ENCODE data around the gene SLC6A5.

Gene SLC6A5

DNA sequence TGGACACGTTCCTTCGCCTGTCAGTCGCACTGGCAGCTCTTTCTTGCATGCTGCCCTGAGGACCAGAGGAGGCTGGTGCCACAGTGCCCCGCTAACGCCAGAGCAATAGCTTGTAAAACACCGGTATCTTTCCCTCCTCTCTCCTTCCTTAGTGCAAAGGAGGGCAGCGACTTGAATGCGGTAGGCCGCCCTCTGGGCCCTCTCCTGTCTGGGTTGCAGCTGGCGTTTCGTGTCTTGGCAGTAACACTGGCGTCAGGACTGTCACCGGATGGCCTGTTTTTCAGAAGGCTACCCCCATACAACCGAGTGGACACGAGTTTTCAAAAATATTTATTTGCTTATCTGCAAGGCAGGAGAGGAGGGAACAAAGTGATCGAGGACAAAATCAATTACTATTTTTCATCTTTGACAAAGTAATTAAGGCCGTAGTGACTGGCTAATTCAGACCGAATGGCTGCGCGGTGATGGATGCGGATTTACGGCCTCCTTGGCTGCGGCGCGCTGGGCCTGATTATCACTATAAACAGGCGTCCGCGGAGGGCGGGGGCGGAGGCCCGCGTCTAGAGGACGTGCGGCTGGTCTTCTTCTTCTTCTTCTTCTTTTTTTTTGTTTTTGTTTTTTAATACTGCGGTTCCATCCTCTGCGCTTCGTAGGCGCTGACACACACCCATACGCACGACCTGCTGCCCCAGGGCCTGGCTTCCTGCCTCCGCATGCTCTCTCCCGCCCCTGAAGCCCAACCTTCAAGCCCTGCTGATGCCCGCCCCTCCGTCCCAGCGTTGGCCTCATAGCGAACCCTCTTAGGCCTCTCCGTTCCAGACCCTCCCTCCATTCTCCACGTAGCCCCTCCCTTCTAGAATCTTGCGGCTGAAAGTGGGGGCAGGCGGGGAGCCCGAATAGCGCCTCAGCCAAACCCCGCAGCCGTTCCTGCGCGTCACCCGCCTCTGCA lies 2.9 kb upstream of the SLC6A5 start:
- DNase-seq (ENCODE audit: low read depth in 2 of 3, low spot score in 2 of 3) = no peak

DNA sequence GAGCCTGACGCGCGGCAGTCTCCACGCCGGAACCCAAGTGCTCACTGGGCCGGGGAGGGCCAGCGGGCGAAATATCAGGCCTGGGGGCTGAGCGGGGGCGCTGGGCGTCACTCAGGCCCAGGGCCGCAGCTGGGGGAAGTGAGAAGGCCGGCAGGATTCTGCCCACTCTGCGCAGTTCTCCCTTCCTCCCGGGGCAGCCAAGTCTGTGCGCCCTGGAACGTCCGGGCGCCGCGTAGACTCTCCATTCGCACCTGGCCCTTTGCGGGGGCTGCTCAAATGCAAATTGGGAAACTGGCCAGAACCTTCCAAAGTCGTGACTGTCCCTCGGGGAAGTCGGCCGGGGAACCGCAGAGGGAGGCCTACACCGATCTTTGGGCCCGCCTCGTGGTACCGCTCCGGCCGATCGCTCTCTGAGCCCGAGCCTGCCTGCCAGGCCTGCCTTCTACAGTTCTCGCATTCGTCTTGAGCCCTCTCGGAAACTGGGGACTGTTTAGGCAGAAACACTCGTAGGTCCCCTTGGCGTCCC lies 2.2 kb upstream of the SLC6A5 start:
- no peak for DNase-seq (ENCODE audit: low read depth in 2 of 3, low spot score in 2 of 3)

DNA sequence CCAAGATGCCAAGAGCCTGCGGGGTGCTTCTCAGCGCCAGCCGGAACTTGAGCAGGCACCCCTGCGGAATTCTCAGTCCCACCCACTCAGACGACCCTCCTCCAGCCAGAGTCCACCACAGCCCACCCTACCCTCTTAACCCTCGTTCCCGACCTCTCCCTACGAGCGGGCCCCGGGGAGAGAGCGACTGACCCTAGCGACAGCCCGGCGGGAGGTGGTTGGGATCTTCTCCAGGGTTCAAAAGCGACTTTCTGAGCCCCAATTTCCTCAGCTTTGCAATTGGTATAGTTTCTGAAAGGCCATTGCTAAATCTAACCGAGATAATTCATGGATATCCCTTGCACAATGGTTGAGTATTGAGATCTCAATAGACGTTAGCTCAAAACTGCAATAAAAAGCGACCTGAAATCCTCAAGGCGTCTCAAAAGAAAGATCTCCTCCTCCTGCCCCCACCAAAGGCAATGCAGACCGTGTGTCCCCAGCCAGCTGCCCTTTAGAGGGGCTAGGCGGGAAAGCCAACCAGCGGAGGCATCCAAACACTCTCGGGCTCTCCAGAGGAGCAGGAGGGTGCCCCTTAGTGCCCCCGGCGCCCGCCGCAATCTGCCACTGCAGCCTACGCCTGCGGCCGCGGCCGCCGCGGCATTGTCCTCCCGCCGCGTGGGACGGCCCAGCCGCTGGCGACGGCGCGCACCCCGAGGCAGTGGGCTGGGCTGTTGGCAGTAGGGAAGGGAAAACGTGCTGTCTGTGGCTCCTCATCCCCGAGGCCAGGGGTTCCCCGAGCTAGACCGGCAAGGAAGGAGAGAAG lies 1.5 kb upstream of the SLC6A5 start:
- DNase-seq (ENCODE audit: low read depth in 2 of 3, low spot score in 2 of 3) = no peak

DNA sequence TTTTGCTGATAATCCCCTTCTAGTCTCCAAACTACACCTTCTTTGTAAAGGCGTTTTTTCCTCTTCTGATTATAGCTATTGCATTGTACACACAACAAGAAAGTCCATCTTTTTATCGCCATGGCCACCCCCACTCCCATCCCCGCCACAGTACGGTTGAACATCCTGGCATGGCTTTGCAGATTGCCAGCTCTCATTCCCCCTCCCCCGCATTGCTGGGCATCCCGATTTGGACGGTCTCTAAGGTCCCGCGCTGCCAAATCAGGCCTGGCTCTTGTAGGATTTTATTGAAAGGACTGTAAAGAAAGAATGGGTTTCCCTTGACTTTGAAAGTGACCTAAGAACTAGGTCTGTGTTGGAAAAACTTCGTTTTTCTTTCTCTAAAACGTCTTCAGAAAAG lies 916 bp upstream of the SLC6A5 start:
- no peak for DNase-seq (ENCODE audit: low read depth in 2 of 3, low spot score in 2 of 3)

DNA sequence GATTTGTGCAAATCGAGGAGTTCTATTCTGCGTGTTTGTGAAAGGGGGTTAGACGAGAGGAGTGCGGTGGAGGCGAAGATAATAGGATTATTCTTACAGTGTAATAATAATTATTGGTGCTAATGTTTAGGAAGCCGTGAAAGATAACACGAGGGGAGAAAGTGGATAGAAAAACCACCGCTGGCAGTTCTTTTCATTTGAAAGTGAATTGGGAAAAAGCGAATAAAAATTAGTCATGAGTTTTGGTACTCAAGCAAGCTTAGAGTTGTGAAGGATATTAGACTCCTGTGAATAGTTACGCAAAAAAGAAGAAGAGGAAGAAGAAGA lies 575 bp downstream of the SLC6A5 start:
- DNase-seq (ENCODE audit: low read depth in 2 of 3, low spot score in 2 of 3) = no peak

DNA sequence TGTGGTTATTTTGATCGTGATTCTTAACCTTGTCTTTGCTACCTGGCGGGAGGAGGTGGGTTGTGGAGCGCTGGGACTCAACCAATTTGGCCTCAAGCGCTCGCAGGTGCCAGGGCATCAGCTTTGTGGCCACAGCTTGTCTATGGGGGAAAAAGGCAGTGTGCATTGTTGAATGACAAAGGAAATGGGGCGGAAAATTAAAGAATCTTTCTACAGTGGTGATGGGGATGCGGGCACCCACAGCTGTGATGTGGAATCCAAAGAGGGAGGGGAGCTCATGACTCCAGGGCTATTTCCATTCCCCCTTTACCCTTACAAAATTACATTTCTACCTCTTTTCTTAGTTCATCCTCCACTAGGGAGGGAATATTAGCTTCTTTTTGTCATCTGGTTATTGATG lies 1.1 kb downstream of the SLC6A5 start:
- DNase-seq (ENCODE audit: low read depth in 2 of 3, low spot score in 2 of 3) = no peak

DNA sequence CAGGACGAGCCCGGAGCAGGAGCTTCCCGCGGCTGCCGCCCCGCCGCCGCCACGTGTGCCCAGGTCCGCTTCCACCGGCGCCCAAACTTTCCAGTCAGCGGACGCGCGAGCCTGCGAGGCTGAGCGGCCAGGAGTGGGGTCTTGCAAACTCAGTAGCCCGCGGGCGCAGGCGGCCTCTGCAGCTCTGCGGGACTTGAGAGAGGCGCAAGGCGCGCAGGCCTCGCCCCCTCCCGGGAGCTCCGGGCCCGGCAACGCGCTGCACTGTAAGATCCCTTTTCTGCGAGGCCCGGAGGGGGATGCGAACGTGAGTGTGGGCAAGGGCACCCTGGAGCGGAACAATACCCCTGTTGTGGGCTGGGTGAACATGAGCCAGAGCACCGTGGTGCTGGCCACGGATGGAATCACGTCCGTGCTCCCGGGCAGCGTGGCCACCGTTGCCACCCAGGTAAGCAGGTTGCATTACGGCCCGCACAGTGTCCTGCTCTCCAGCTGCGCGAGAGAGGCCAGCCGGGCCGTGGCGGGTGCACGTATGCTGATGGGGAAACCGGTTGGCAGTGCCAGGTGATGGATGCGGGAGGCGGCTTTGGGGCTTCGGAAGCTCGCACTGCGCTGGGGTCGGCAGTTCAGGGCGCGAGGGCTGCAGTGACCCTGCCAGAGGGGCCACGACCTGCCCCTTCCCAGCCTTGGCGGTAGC lies 2.0 kb downstream of the SLC6A5 start:
- no peak for DNase-seq (ENCODE audit: low read depth in 2 of 3, low spot score in 2 of 3)

DNA sequence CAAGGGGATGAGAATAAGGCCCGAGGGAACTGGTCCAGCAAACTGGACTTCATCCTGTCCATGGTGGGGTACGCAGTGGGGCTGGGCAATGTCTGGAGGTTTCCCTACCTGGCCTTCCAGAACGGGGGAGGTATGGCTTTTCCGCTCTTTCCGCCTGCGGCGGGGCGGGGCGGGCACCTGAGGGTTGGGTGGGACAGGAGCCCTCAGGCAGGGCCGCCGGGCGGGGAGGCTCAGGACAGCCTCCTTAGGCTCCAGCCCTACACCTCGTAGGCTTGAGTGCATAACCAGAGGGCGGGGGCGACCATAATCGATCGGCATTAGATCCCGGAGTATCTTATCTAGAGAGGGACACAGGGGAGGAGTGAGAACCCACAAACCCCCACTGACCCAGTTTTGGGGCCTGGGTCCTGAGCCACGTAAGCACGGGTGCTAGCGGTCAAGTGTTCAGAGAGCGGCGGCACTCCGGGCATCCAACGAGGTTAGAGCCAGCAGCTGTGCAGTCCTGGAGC lies 4.9 kb downstream of the SLC6A5 start:
- DNase-seq (ENCODE audit: low read depth in 2 of 3, low spot score in 2 of 3) = no peak

DNA sequence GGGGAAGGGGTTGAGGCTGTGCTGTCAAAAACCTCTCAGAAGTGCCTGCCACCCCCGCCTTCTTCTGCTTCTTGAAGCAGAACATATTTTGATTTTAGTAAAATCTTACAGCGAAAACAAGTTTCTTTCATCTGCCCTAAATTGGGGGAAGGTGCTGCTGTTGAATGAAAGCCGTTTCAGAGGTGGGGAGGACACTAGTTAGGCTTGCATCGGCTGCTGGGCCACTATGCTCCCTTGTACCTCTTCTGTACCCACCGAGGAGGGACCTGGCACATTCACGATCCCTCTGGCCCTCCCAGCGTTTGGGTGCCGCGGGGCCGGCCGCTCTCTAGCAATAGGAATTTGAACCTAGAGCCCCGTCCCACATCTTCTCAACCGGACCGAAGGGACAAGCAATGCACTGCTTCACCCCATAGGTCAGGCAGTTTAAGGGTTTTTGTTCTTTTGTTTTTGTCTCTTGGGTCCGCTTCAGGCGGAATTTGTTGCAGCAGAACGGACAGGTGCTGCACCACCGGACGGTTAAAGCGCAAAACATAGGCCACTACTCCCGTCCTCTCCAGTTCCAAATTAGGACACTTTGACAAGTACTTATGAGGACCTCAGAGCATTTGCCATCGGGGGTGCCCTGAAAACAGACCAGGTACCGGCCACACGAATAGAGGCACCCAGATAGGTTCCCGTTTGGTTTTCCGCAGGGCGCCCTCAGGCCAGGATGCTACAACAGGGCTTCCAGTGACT lies 5.6 kb downstream of the SLC6A5 start:
- no peak for DNase-seq (ENCODE audit: low read depth in 2 of 3, low spot score in 2 of 3)

DNA sequence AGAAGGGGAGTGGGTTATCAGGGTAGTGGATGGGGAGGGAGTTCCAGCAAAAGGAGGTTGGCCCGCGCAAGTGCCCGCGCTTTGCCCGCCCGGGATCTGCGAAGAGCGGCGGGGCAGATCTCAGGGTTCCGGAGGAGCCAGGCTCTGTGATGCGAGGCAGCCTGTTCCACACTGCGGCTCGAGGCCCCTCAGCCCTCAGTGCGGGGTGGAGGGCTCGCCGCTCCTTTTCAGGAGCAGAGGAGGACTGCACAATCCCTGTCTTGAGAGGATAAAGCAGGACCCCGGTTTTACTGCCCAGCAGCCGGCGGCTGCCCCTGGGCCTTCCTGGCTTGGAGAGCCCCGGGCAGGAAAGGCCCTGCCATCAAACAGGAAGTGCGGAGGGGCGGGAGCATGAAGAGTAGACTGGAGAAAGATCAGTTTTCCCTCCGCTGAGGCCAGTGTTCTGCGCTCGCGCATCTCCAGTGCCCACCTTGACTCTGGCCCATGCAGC lies 6.2 kb downstream of the SLC6A5 start:
- DNase-seq (ENCODE audit: low read depth in 2 of 3, low spot score in 2 of 3) = no peak

DNA sequence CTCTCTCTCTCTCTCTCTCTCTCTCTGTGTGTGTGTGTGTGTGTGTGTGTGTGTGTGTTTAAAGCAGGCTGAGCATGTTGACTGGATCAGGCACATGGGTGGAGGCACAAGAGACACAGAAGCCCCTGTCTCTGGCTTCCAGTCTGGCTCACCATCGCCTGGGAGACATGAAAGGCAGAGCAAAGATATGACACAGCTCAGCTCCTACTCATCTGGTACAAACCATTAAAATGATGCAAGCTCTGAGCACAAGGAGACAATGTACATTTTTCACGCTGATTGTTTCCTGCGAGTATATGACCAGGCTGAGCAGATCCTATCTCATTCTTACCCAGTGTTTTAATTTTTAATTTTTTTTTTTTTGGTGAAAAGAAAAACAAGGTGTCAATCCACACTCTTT lies 9.5 kb downstream of the SLC6A5 start:
- no peak for DNase-seq (ENCODE audit: low read depth in 2 of 3, low spot score in 2 of 3)

DNA sequence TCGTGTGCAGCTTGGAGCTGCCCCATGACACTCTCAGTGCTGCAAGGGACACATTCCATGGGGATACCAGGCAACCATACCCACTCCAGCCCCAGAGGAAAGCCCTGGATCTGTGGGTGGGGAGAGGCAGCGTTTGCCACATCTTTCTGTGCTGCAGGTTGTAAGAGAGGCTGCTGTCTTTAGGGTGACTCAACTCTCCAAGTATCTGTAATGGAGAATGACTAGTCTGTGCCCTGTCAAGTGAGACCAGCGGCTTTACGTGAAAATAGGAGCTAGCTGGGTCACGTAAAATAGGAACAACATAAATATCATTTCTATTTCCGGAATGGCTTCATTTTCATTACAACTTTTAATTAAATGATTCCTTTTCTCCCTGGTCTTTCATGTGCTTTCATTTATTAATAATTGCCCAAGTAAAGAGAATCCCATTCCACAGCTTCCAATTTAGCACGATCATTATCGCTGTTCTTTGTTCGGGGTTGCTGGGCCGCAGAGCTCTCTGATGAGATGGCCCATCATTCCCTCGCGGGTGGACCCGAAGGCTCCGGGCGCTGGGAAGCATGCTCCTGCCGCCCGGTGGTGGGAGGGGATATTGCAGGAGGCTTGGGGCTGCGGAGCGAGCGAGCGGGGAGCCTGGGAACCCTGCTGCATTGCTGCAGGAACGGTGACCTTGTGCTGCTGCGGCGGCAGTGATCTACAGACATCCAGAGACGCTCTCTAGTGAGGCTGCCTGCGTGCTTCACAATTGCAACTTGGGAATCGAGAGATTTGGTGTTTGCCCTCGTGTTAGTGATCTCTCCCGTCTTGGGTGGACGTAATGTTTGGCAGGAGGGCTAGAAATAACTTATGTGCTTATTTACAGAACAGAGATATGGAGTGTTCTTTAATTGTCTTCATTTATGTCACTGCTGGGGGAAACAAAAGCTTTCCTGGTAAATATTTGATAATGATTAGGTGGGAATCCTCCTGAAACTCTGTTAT lies 10.6 kb downstream of the SLC6A5 start:
- DNase-seq (ENCODE audit: low read depth in 2 of 3, low spot score in 2 of 3) = peak; percentile 32 to 52 (median 45)

DNA sequence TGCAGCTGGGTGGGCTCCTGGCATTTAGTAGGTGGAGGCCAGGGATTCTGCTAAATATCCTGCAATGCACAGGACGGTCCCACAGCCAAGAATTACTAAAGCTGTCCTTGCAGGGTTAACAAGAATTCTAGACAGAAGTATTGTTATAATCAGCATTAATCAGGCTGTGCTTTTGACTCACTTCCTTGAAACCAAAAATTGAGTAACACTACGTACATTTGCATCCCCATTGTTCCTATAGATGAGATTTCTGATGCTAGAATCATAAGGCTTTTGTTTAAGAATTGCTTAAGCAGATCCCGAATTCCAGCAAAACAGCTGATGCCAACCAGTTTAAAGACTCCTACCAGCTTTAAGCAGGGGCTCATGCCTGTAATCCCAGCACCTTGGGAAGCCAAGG lies 11.4 kb downstream of the SLC6A5 start:
- no peak for DNase-seq (ENCODE audit: low read depth in 2 of 3, low spot score in 2 of 3)

DNA sequence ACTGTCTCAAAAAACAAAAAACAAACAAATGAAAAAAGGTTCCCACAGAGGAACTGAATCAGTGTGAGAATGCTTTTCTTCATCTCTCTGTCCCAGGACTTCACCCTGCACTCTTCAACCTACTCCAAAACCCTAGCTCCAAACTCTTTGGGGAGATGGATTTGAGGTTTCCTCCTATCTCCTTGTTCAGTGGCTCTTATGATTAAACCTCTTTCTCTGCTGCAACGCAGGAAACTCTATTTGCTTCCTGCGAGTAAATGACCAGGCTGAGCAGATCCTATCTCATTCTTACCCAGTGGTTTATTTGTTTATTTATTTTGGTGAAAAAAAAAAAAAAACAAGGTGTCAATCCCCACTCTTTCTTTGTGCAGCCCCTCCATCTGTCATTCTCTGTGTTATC lies 12.0 kb downstream of the SLC6A5 start:
- DNase-seq (ENCODE audit: low read depth in 2 of 3, low spot score in 2 of 3) = no peak

DNA sequence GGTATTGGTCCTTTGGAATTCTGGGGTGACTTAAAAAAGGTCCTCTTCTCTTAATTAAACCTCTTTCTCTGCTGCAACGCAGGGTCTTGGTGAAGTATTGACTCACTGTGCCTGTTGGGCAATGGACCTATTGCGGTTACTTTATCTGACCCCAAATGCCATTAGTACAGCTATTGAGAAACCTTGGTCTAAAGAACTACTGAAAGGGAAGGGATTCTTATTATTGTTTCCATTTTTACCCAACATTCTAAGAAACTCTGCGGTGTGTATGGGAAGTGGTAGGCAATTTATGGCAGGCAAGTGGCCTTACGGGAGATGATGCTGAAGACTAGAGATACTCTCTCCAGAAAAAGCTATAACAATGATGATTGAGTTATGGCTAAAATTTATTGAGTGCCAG lies 12.5 kb downstream of the SLC6A5 start:
- no peak for DNase-seq (ENCODE audit: low read depth in 2 of 3, low spot score in 2 of 3)

DNA sequence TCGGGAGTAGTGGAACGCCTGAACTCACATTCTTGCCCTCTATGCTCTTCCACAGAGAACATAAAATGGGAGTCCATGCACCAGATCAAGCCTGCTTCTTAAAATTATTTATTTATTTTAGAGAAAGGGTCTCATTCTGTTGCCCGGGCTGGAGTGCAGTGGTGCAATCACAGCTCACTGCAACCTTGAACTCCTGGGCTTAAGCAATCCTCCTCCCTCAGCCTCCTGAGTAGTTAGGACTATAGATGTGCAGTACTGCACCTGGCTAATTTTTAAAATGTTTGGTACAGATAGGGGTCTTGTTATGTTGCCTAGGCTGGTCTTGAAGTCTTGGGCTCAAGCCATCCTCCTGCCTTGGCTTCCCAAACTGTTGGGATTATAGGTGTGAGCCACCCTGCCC lies 13.0 kb downstream of the SLC6A5 start:
- DNase-seq (ENCODE audit: low read depth in 2 of 3, low spot score in 2 of 3) = no peak

DNA sequence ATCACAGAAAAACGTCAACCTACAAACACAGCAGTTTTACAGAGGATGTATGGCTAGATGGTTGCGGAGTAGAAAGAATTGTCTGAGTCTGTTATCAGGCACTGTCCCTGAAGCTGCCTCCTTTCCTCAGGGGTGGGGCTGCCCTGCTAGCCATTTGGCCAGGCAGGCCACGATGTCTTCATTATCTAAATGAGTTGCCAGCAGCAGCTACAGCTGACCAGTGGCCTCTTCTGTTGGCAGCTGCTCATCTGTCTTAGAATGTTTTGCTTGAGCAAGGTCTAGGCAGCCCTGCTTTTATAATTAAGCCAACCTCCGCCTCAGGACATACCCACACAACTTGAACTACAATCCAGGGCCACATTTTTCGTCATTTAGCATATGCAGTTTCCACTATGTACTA lies 17.5 kb downstream of the SLC6A5 start:
- no peak for DNase-seq (ENCODE audit: low read depth in 2 of 3, low spot score in 2 of 3)

DNA sequence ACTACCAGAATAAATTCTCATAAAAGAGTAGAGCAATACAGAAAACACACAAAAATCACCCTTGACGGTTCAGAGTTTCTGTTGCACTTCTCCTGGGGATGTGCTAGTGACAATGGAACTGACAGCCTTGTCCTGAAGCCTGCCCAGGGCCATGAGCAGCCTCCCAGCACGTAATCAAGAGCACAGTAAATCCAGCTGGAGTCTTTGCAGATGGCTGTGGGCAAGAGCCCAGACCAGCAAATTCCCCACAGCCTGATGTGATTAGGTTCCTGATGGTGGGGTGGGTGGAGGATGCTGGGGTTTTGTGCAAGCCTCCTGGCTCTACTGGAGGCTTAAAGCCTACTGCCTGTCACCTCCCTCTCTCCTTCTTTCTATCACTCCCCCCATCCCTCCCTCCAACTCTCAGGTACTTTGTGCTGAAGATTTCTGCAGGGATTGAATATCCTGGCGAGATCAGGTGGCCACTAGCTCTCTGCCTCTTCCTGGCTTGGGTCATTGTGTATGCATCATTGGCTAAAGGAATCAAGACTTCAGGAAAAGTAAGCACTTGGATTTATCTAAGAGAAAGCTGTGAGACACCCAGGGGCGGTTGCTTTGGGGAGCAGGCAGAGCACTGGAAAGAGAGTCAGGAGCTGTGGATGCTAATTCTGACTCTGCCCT lies 18.1 kb downstream of the SLC6A5 start:
- DNase-seq (ENCODE audit: low read depth in 2 of 3, low spot score in 2 of 3) = no peak

DNA sequence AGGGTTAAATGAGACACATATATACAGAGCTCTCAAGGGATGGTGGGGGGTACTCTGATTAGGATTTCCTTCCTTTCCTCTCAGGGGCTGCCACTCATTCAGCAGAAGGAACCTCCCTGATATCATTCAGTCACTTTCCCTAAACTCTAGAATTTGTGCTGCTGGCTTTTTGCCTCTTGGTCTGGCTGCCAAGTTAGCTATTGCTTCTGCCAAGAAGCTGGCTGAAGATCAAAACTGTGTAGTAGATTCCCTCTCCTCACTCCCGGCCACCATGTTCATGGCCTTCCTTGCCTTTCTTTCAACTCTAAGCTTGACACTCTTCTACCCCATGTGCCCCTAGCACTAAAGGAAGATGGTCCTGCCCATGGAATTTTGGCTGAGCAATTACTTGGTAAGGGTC lies 18.7 kb downstream of the SLC6A5 start:
- DNase-seq (ENCODE audit: low read depth in 2 of 3, low spot score in 2 of 3) = no peak

All from activated CD8-positive, alpha-beta memory T cell treated with anti-CD3 and anti-CD28 coated beads for 48 hours (primary cell).